SU-DHL-6 (cell line): Measurements from ENCODE around the gene PHF13.
"Not testable (repeated sequence)": the region's sequence is repeated elsewhere in the genome, so short reads cannot be mapped to it uniquely, and the experiment has no call there.

Experiments used
- H2AFZ ChIP-seq: fragments of 200-600 bp; sonication (generic); 2 replicates; pipeline ENCODE4 v1.6.1; 2014; ENCODE audit warnings: low read depth, mild to moderate bottlenecking, moderate library complexity, mixed read lengths, antibody characterized with exemption, low read length; ENCODE audit not compliant: severe bottlenecking
- H3F3A ChIP-seq: fragments of 200-600 bp; shearing (Covaris generic); 2 replicates; pipeline ENCODE4 v1.6.0; 2016; ENCODE audit warnings: antibody characterized with exemption, mild to moderate bottlenecking; ENCODE audit not compliant: insufficient read depth
- H3K27ac ChIP-seq: fragments of 200-600 bp; sonication (generic); 2 replicates; pipeline ENCODE4 v1.5.1; 2016; ENCODE audit warnings: low read depth, mild to moderate bottlenecking, low read length, moderate library complexity, mixed read lengths
- H3K27me3 ChIP-seq: fragments of 200-600 bp; sonication (generic), shearing (Covaris generic); 2 replicates; pipeline ENCODE4 v1.6.0; 2014; ENCODE audit warnings: mild to moderate bottlenecking, low read length
- H3K36me3 ChIP-seq: fragments of 200-600 bp; sonication (generic); 2 replicates; pipeline ENCODE4 v1.6.1; 2014; ENCODE audit warnings: mild to moderate bottlenecking, low read length, mixed read lengths
- H3K4me2 ChIP-seq: fragments of 300-600, 200-600 bp; shearing (Covaris generic), sonication (generic); 2 replicates; pipeline ENCODE4 v1.6.0; 2014; ENCODE audit warnings: low read length, low read depth, mild to moderate bottlenecking; ENCODE audit not compliant: poor library complexity, severe bottlenecking
- H3K4me3 ChIP-seq: fragments of 200-600 bp; sonication (generic); 2 replicates; pipeline ENCODE4 v1.5.1; 2014; ENCODE audit warnings: antibody characterized with exemption, low read length, mild to moderate bottlenecking, mixed read lengths; ENCODE audit not compliant: insufficient read depth, poor library complexity, severe bottlenecking
- H3K79me2 ChIP-seq: fragments of 200-600 bp; sonication (generic); 2 replicates; pipeline ENCODE4 v1.6.1; 2014; ENCODE audit warnings: mild to moderate bottlenecking, low read length, moderate library complexity; ENCODE audit not compliant: insufficient read depth
- H3K9ac ChIP-seq: fragments of 200-600 bp; sonication (generic); 2 replicates; pipeline ENCODE4 v1.7.0; 2014; ENCODE audit warnings: mild to moderate bottlenecking, low read length
- H3K9me2 ChIP-seq: fragments of 200-600 bp; sonication (generic); replicated peaks from 2 replicates; pipeline ENCODE4 v1.6.1; 2014; ENCODE audit warnings: low read length; ENCODE audit not compliant: insufficient read depth
- H3K9me3 ChIP-seq: fragments of 200-600 bp; sonication (generic); 2 replicates; pipeline ENCODE4 v1.6.1; 2014; ENCODE audit warnings: low read length, mixed read lengths; ENCODE audit not compliant: insufficient read depth
- H4K20me1 ChIP-seq: fragments of 200-600 bp; sonication (generic); 2 replicates; pipeline ENCODE4 v1.6.1; 2014; ENCODE audit warnings: low read depth, mild to moderate bottlenecking, antibody characterized with exemption, low read length, moderate library complexity, mixed read lengths
- EZH2phosphoT487 ChIP-seq: fragments of 200-600 bp; sonication (generic), shearing (Covaris generic); conservative IDR thresholded peaks from 2 replicates; pipeline ENCODE4 v1.6.1; 2018; ENCODE audit warnings: mild to moderate bottlenecking, antibody characterized with exemption, low read length, moderate library complexity, mixed read lengths
- TF ChIP-seq, protein P1 (sequence below): fragments of 200-600 bp; sonication (generic); IDR thresholded peaks from one replicate; pipeline ENCODE4 v1.5.1; 2017; ENCODE audit warnings: antibody characterized with exemption, mild to moderate bottlenecking, low read length, moderate library complexity; ENCODE audit not compliant: insufficient read depth, poor library complexity, severe bottlenecking

The PHF13 gene

DNA sequence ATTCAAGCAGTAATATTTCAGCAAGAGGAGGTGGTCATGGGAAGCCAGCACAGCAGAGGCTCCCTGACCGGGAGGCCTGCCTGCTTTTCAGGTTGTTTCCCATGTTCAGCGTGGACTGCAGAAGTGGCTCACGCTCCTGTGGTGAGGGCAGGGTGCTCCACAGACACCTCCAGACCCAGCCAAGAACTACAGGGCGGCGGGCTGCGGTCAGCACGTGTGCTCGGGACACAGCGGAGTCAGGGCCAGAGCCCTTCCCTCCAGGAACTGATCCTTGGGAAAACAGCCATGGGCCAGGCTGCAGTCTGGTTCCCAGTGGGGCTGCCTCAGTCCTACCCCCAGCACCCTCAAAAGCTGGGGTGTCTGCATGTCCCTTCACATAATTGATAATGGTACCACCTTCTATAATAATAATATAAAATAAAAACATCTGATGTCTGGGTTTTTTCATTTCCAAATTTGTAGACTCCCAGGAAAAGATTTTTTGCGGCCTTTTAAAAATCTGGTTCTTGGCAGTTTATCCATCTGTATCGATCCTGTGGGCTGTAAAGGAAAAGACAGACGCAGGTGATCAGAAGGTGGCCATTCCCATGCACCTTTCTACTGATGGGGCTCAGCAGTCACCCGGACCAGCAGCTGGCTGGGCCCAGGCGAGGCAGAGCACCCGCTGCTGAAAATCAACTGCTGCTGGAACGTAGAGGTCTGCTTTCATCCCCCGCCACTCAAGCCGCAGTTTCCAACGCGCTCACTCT lies 21.8 kb downstream of the PHF13 start:
- Histone ChIP-seq H2AFZ (no peak overlapping the region), H3K27me3 (no peaks in the 10 kb centered on the region), H3K27ac (no peak overlapping the region), H3K4me2 (no peak overlapping the region), H3K79me2 (no peaks in the 10 kb centered on the region), H3F3A (no peaks in the 10 kb centered on the region), H3K36me3 (peaks cover 3% of the 10 kb centered on the region; the same call in 1 of the 2 replicates), H3K9me3 (no peaks in the 10 kb centered on the region), H3K9me2 (no peaks in the 10 kb centered on the region), H3K9ac (no peak overlapping the region), H4K20me1 (no peaks in the 10 kb centered on the region), H3K4me3 (no peak overlapping the region)
- TF ChIP-seq EZH2phosphoT487, result no peak
- TF ChIP-seq, protein P1, sequence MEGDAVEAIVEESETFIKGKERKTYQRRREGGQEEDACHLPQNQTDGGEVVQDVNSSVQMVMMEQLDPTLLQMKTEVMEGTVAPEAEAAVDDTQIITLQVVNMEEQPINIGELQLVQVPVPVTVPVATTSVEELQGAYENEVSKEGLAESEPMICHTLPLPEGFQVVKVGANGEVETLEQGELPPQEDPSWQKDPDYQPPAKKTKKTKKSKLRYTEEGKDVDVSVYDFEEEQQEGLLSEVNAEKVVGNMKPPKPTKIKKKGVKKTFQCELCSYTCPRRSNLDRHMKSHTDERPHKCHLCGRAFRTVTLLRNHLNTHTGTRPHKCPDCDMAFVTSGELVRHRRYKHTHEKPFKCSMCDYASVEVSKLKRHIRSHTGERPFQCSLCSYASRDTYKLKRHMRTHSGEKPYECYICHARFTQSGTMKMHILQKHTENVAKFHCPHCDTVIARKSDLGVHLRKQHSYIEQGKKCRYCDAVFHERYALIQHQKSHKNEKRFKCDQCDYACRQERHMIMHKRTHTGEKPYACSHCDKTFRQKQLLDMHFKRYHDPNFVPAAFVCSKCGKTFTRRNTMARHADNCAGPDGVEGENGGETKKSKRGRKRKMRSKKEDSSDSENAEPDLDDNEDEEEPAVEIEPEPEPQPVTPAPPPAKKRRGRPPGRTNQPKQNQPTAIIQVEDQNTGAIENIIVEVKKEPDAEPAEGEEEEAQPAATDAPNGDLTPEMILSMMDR, result no peak

DNA sequence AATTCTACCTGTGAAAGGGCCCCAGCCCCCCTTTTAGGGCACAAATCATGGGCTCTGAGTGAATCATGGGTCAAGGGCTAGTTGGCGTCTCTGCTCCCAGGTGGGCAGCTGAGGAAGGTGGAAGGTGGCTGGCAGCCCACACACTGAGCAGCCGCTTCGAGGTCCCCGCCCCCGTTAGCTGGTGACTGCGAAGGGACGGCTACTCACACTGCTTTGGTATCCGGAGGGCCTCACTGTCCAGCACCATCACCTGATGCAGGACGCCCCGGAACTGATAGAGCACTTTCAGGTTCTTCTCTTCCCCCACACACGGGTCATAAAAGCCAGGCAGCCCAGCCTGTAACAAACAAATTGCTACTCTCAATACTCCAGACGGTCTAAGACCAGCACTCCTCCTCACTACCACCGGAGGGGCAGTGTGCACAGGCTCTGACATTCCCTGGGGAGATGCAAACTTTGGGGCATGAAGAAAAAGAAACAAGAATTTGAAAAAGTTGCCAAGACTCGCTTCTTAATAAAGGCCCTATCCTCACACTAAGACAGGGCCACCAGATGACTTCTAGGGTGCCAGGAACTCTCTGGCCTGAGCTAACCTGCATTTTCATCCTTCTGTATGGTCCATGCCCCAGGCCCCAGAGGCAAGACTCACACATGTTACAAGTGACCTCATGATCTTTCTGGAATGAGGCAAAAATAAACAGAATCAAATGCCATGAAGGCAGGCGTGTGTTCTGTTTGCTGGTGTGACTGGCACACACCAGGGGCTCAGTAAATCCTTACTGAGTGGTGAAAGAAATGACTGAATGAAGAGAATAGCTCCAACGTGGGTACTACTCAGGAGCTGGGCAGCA lies 22.6 kb downstream of the PHF13 start:
- Histone ChIP-seq H3K36me3 (peaks cover 3% of the 10 kb centered on the region; the same call in 1 of the 2 replicates), H3K9ac (no peak overlapping the region), H3K27me3 (no peaks in the 10 kb centered on the region), H3F3A (no peaks in the 10 kb centered on the region), H3K79me2 (no peaks in the 10 kb centered on the region), H3K9me3 (no peaks in the 10 kb centered on the region), H3K4me2 (no peak overlapping the region), H3K9me2 (no peaks in the 10 kb centered on the region), H3K27ac (no peak overlapping the region), H4K20me1 (no peaks in the 10 kb centered on the region), H3K4me3 (no peak overlapping the region), H2AFZ (no peak overlapping the region)
- TF ChIP-seq EZH2phosphoT487, result no peak
- TF ChIP-seq, protein P1, result no peak

DNA sequence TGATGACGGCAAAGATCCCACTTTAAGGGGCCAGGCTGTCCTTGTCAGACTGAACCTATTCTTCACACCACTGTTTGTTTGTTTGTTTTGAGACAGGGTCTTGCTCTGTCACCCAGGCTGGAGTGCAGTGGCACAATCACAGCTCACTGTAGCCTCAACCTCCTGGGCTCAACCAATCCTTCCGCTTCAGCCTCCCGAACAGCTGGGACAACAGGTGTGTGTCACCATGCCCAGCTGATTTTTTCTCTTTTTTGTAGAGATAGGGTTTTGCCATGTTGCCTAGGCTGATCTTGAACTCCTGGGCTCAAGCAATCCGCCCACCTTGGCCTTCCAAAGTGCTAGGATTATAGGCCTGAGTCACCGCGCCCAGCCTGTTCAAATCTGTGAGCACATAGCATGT lies 23.2 kb downstream of the PHF13 start:
- H3K9me3 ChIP-seq, H3K4me3 ChIP-seq, H3K27me3 ChIP-seq, H3K27ac ChIP-seq, H3K9me2 ChIP-seq, H3K4me2 ChIP-seq, H3K9ac ChIP-seq, H4K20me1 ChIP-seq, H2AFZ ChIP-seq, H3K79me2 ChIP-seq, H3K36me3 ChIP-seq, H3F3A ChIP-seq: not testable (repeated sequence)

DNA sequence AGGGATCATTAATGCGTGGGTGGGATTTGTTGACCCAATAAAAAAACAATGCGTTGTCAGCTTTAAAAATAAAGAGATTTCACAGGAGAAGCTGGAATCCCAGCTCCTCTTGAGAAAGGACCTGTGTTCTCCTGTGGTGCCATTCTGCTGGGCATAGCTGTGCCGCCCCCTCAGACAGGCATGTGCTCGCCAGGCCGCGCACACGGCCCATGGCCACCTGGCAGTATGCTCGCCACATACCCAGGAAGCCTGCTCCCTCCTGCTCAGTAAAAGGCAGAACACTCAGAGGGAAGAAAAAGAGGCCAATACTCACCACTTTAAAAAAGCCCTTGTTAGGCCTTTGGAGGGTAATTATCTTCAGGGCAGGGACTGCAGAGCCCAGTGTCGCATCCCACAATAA lies 24.2 kb downstream of the PHF13 start:
- H3F3A ChIP-seq, result no peaks in the 10 kb centered on the region
- H3K79me2 ChIP-seq, result no peaks in the 10 kb centered on the region
- TF ChIP-seq, protein P1, result no peak
- no peak for TF ChIP-seq EZH2phosphoT487
- no peaks in the 10 kb centered on the region for H3K9me2 ChIP-seq
- H3K27ac ChIP-seq, result no peak overlapping the region
- H3K27me3 ChIP-seq, result no peaks in the 10 kb centered on the region
- H3K4me3 ChIP-seq, result no peak overlapping the region
- no peak overlapping the region for H3K4me2 ChIP-seq
- H3K36me3 ChIP-seq, result peaks cover 3% of the 10 kb centered on the region; the same call in 1 of the 2 replicates
- no peaks in the 10 kb centered on the region for H4K20me1 ChIP-seq
- H2AFZ ChIP-seq, result no peak overlapping the region
- no peak overlapping the region for H3K9ac ChIP-seq
- H3K9me3 ChIP-seq, result no peaks in the 10 kb centered on the region
